ENCODE measurements around the gene KCNK4. TPM values are rescaled to one million over a fixed set of nuclear protein-coding genes. Genes with fewer than 3 reads are reported as not detected.

KCNK4 gene
- total and polyA plus RNA-seq, 2 experiments from 2014 or later: 0.13 TPM; not detected in 1

- peaks cover 20% of the 10 kb centered on the region for H3K27me3 ChIP-seq (replicated peaks; ENCODE audit: insufficient read depth)
- in situ Hi-C loops (cut with MboI): no loop called here
Observed at GRCh38 chr11:64291752-64292459, 804 bp downstream of the KCNK4 start.

DNA sequence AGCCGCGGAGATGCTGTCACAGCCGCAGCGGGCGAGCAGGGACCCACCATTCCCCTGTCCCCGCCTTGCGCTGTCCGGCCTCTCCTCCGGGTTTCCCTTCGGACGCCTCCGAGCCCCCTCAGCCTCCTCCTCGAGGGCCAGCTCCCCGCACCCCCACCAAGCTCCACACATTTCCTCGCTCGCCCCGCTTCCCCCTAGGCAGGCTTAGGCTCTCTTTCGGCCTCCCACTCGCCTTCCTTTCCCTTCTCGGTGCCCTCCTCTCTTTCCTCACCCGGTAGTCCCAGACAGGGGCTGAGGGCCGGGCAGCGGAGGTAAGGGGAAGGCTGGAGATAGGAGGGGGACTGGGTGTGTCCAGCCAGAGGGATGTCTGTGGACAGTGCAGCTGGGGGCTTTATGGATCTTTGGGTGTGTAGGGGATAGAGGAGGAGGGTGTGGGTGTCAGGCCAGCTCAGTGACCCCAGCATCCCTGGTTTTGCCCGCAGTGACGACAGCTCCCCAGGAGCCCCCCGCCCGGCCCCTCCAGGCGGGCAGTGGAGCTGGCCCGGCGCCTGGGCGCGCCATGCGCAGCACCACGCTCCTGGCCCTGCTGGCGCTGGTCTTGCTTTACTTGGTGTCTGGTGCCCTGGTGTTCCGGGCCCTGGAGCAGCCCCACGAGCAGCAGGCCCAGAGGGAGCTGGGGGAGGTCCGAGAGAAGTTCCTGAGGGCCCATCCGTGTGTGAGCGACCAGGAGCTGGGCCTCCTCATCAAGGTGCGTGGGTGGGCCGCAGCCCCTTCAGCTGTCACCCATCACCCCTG is 1.6 kb downstream of the KCNK4 start:
- no peaks in the 10 kb centered on the region for H3K79me2 ChIP-seq (ENCODE audit: insufficient read depth)
- peak overlapping the region; percentile 58 for H3K4me3 ChIP-seq
- H4K20me1 ChIP-seq (ENCODE audit: insufficient read depth): no peaks in the 10 kb centered on the region
- no peak overlapping the region for H3K9ac ChIP-seq
- DNase-seq: no peak
- H2AFZ ChIP-seq: no peak overlapping the region
- H3K9me2 ChIP-seq (ENCODE audit: insufficient read depth): no peaks in the 10 kb centered on the region
- H3K4me1 ChIP-seq (ENCODE audit: insufficient read depth): 0 out of 2 replicates have a peak, but pooled peaks cover 2% of the 10 kb centered on the region
- H3K36me3 ChIP-seq (ENCODE audit: low read depth): no peaks in the 10 kb centered on the region
- no peak overlapping the region for H3K27ac ChIP-seq
- peak overlapping the region; percentile 45 for H3K4me2 ChIP-seq (ENCODE audit: unreplicated experiment)
- in situ Hi-C loops (cut with MboI): no loop called here
- no peaks in the 10 kb centered on the region for H3K9me3 ChIP-seq (ENCODE audit: low read depth)
- 51 to 64% methylated on average over 14 to 35 of the region's 42 CpGs for WGBS, 2 experiments (ENCODE audit: low coverage in 1 of 2, low lambda C conversion rate in 2 of 2, missing lambda C conversion rate in 2 of 2)
- no peaks in the 10 kb centered on the region for H3F3A ChIP-seq (ENCODE audit: insufficient read depth)
- TF ChIP-seq EZH2phosphoT487 (IDR thresholded peaks at IDR 0.05; ENCODE audit: insufficient read depth, low read depth) (no peak), EZH2 (IDR thresholded peaks at IDR 0.05; ENCODE audit: insufficient read depth, poor library complexity, severe bottlenecking) (peak; percentile 81)
- H3K27me3 ChIP-seq (replicated peaks; ENCODE audit: insufficient read depth): peaks cover 20% of the 10 kb centered on the region

More at GRCh38 chr11:64291752-64292459, 804 bp downstream of the KCNK4 start:
- Histone ChIP-seq H3K79me2 (ENCODE audit: insufficient read depth) (0 out of 2 replicates have a peak, but pooled peaks cover 6% of the 10 kb centered on the region), H3K36me3 (ENCODE audit: low read depth) (no peaks in the 10 kb centered on the region), H3K4me2 (ENCODE audit: unreplicated experiment) (peak overlapping the region; percentile 45), H3K9ac (no peak overlapping the region), H2AFZ (no peak overlapping the region), H3K27ac (no peak overlapping the region), H4K20me1 (ENCODE audit: insufficient read depth) (no peaks in the 10 kb centered on the region), H3K9me3 (ENCODE audit: low read depth) (no peaks in the 10 kb centered on the region), H3K9me2 (ENCODE audit: insufficient read depth) (no peaks in the 10 kb centered on the region), H3K4me3 (peak overlapping the region; percentile 58), H3K4me1 (ENCODE audit: insufficient read depth) (0 out of 2 replicates have a peak, but pooled peaks cover 2% of the 10 kb centered on the region), H3F3A (ENCODE audit: insufficient read depth) (no peaks in the 10 kb centered on the region)
- TF ChIP-seq EZH2phosphoT487 (IDR thresholded peaks at IDR 0.05; ENCODE audit: insufficient read depth, low read depth) (no peak; the same call in 1 of the 2 replicates), EZH2 (IDR thresholded peaks at IDR 0.05; ENCODE audit: insufficient read depth, poor library complexity, severe bottlenecking) (peak; percentile 87)
- peak; percentile 42 for DNase-seq
- WGBS, 2 experiments (ENCODE audit: low coverage in 1 of 2, low lambda C conversion rate in 2 of 2, missing lambda C conversion rate in 2 of 2): 1 to 3% methylated on average over 51 to 54 of the region's 96 CpGs

DNA sequence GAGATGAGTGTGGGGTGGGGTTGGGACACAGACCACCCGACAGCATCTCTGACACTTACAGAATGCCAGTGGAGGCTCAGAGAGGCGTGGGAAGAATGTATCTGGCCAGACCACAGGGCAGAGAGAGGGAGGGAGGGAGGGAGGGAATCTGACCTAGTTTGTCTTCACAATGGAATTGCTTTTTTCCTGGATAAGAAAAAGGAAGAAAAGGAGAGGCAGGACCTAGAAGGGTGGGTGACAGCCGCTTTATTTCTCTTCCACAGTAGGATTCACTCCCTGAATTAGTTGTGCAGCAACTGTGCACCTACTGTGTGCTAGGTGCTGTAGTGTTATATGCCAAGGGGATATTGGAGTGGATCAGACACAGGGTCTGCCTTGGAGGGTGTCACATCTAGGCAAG is 3.7 kb downstream of the KCNK4 start:
- H3K9ac ChIP-seq: no peak overlapping the region
- no peaks in the 10 kb centered on the region for H3K9me2 ChIP-seq (ENCODE audit: insufficient read depth)
- H3K9me3 ChIP-seq (ENCODE audit: low read depth): no peaks in the 10 kb centered on the region
- no peaks in the 10 kb centered on the region for H3F3A ChIP-seq (ENCODE audit: insufficient read depth)
- H3K4me3 ChIP-seq: no peak overlapping the region
- no peaks in the 10 kb centered on the region for H3K79me2 ChIP-seq (ENCODE audit: insufficient read depth)
- no peak overlapping the region for H3K27ac ChIP-seq
- H3K4me1 ChIP-seq (ENCODE audit: insufficient read depth): 0 out of 2 replicates have a peak, but pooled peaks cover 4% of the 10 kb centered on the region
- TF ChIP-seq EZH2 (IDR thresholded peaks at IDR 0.05; ENCODE audit: insufficient read depth, poor library complexity, severe bottlenecking): no peak
- TF ChIP-seq EZH2phosphoT487 (IDR thresholded peaks at IDR 0.05; ENCODE audit: insufficient read depth, low read depth): no peak
- H2AFZ ChIP-seq: no peak overlapping the region
- peaks cover 21% of the 10 kb centered on the region for H3K27me3 ChIP-seq (replicated peaks; ENCODE audit: insufficient read depth)
- peak; percentile 62 for DNase-seq
- no peak overlapping the region for H3K4me2 ChIP-seq (ENCODE audit: unreplicated experiment)
- WGBS, 2 experiments (ENCODE audit: low coverage in 1 of 2, low lambda C conversion rate in 2 of 2, missing lambda C conversion rate in 2 of 2): 13 to 21% methylated on average over 3 of the region's 3 CpGs
- no peaks in the 10 kb centered on the region for H3K36me3 ChIP-seq (ENCODE audit: low read depth)
- in situ Hi-C loops (cut with MboI): no loop called here
- no peaks in the 10 kb centered on the region for H4K20me1 ChIP-seq (ENCODE audit: insufficient read depth)

DNA sequence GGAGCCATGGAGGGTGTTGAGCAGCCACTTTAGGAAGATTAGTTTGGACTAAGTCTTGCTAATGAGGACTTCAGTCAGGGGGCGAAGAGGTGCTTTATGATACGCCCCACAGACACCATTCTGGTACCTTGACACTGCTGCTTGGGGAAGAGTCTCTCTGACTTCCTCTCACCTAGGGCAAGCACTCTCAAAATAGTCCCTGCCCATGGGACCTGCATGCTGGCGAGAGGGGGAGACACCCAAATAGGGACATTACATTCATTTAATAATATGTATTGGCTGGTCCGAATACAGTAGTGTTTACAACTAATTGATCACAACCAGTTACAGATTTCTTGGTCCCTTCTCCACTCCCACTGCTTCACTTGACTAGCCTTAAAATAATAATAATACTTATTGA is 4.7 kb downstream of the KCNK4 start:
- Histone ChIP-seq H3K9ac (no peak overlapping the region), H3K27me3 (replicated peaks; ENCODE audit: insufficient read depth) (peaks cover 24% of the 10 kb centered on the region), H3K27ac (no peak overlapping the region), H3K9me3 (ENCODE audit: low read depth) (no peaks in the 10 kb centered on the region), H2AFZ (no peak overlapping the region), H3K4me3 (no peak overlapping the region), H3K9me2 (ENCODE audit: insufficient read depth) (no peaks in the 10 kb centered on the region), H3K79me2 (ENCODE audit: insufficient read depth) (no peaks in the 10 kb centered on the region), H4K20me1 (ENCODE audit: insufficient read depth) (no peaks in the 10 kb centered on the region), H3K4me1 (ENCODE audit: insufficient read depth) (peaks cover 8% of the 10 kb centered on the region; the same call in 1 of the 2 replicates), H3K36me3 (ENCODE audit: low read depth) (no peaks in the 10 kb centered on the region), H3F3A (ENCODE audit: insufficient read depth) (no peaks in the 10 kb centered on the region), H3K4me2 (ENCODE audit: unreplicated experiment) (no peak overlapping the region)
- in situ Hi-C loops (cut with MboI): no loop called here
- 77 to 82% methylated on average over 4 of the region's 4 CpGs for WGBS, 2 experiments (ENCODE audit: low coverage in 1 of 2, low lambda C conversion rate in 2 of 2, missing lambda C conversion rate in 2 of 2)
- TF ChIP-seq EZH2 (IDR thresholded peaks at IDR 0.05; ENCODE audit: insufficient read depth, poor library complexity, severe bottlenecking) (no peak), EZH2phosphoT487 (IDR thresholded peaks at IDR 0.05; ENCODE audit: insufficient read depth, low read depth) (no peak)
- DNase-seq: no peak
